Keratinocyte (primary cell): ENCODE results near the gene SKIDA1.

ENCODE experiments used
- CTCF ChIP-seq, 3 experiments: IDR thresholded peaks in 1 of 3; conservative IDR thresholded peaks in 1 of 3; optimal IDR thresholded peaks in 1 of 3; 2 replicates in 2 of 3; 3 replicates in 1 of 3; pipeline versions ENCODE3 to v1.5.1; 2011; ENCODE audit warnings: low read length in 3 of 3, mild to moderate bottlenecking in 3 of 3, moderate library complexity in 2 of 3, control low read depth in 1 of 3, inconsistent platforms in 1 of 3; ENCODE audit not compliant: insufficient read depth in 2 of 3; ENCODE audit errors: extremely low read depth in 1 of 3
- EZH2 ChIP-seq: IDR thresholded peaks from one replicate; pipeline ENCODE4 v1.6.1; 2012; ENCODE audit warnings: inconsistent platforms, mild to moderate bottlenecking, low read length, moderate library complexity

DNA sequence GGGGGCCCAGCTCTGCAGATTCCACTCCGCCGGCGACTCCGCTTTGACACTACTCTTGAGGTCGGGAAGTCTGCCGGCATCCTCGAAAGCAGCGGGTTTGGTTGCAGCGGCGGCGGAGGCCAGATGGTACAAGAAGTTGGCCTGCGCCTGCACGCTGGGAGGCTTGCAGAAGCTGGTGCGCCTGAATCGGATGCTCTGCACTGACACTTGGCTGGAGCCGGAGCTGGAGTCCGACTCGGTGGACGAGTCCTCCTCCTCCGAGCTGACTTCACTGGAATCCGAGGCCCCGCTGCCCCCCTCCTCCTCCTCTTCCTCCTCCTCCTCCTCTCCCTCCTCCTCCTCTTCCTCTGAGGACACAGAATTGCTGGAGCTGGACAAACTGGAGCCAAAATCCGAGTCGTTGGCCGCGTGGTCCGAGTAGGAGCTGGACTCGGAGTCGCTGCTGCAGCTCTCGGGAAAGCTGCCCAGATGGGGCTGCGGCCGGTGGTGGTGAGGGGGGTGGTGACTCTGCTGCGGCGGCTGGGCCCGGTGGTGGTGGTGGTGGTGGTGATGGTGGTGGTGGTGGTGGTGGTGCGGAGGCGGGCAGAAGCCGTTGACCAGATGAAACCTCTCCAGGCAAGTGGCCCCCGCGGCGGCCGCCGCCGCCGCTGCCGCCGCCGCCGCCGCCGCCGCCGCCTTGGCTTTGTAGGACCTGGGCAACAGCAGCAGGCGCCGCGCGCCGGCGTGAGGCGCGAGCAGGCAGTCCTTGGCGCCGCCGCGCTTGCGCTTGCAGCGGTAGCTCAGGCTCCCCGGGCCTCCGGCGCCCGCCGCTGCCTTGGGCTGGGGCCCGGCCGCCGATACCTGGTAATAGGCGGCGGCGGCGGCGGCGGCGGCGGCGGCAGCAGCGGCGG is 9.0 kb downstream of the SKIDA1 start:
- TF ChIP-seq CTCF (optimal IDR thresholded peaks at IDR 0.05 in 1 of 3, IDR thresholded peaks at IDR 0.05 in 1 of 3, conservative IDR thresholded peaks at IDR 0.05 in 1 of 3; ENCODE audit: extremely low read depth in 1 of 3, insufficient read depth in 2 of 3, low read length in 3 of 3) (no peak), EZH2 (no peak)
